Ascending aorta (tissue), 2 donors: ENCODE measurements around the gene YTHDC2. TPM values are rescaled to one million over a fixed set of nuclear protein-coding genes. Genes with fewer than 3 reads are reported as not detected.

Source experiments
- DNase-seq, 2 donors: peaks; one replicate each; pipeline ENCODE4 v3.0.0-alpha.2; 2019; ENCODE audit warnings: low spot score in 2 of 2
- H3K27ac ChIP-seq, 2 donors: fragments of 200-600 bp; sonication (generic); one replicate each; pipeline ENCODE4 v1.5.1; 2016 to 2017; ENCODE audit warnings: mild to moderate bottlenecking in 1 of 2
- H3K27me3 ChIP-seq: fragments of 200-600 bp; sonication (generic); one replicate; pipeline ENCODE4 v1.5.1; 2017
- H3K36me3 ChIP-seq, 2 donors: fragments of 200-600 bp; sonication (generic); one replicate each; pipeline ENCODE4 v1.5.1; 2016
- H3K4me1 ChIP-seq, 2 donors: fragments of 200-600 bp; sonication (generic); one replicate each; pipeline ENCODE4 v1.5.1; 2016 to 2017; ENCODE audit warnings: mild to moderate bottlenecking in 1 of 2
- H3K4me3 ChIP-seq, 2 donors: fragments of 200-600 bp; sonication (generic); one replicate each; pipeline ENCODE4 v1.5.1; 2016 to 2017; ENCODE audit warnings: mild to moderate bottlenecking in 1 of 2
- H3K9me3 ChIP-seq, 2 donors: fragments of 200-600 bp; sonication (generic); one replicate each; pipeline ENCODE4 v1.5.1; 2016
- CTCF ChIP-seq, 3 experiments: fragments of 200-600 bp in 2 of 3; fragments of 450-650 bp in 1 of 3; sonication (generic) in 2 of 3; IDR thresholded peaks; one replicate each; pipeline ENCODE4 v1.5.1; 2016 to 2019; ENCODE audit warnings: antibody characterized with exemption in 3 of 3, mild to moderate bottlenecking in 1 of 3, moderate library complexity in 1 of 3
- intact Hi-C: fragments of 100-400 bp; cut with DNase I; formaldehyde crosslinking; loops from one replicate; pipeline ENCODE4 v1.15.1; 2023
- total RNA-seq: library from RNA; depleted of rRNA; stranded (reverse); fragments of >200 nt; gene quantifications from one replicate; pipeline ENCODE4 v1.1.0, GENCODE V29; 2016

The YTHDC2 gene
- total RNA-seq, 1 donor from 2014 or later: 8.3 TPM

- Histone ChIP-seq H3K4me3 (no peak overlapping the region), H3K36me3 (peaks cover 37 to 51% of the 10 kb centered on the region in 2 donors), H3K9me3 (no peaks in the 10 kb centered on the region), H3K27ac (no peak overlapping the region), H3K27me3 (no peaks in the 10 kb centered on the region), H3K4me1 (no peaks in the 10 kb centered on the region)
- DNase-seq: no peak
- TF ChIP-seq CTCF (IDR thresholded peaks at IDR 0.05): no peak
- intact Hi-C loops: no loop called here
Observed at GRCh38 chr5:113552137-113552536, 38.6 kb downstream of the YTHDC2 start.

DNA sequence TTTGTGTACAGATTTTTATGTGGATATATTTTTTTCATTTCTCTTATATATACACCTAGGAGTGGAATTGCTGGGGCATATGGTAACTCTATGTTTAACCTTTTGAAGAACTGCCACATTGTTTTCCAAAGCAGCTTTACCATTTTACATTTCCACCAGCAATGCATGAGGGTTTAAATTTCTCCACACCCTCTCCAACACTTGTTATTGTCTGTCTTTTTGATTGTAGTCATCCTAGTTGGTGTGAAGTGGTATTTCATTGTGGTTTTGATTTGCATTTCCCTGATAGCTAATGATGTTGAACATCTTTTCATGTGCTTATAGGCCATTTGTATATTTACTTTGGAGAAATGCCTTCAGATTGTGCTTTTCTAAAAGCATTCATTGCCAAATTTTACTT is 39.1 kb downstream of the YTHDC2 start:
- H3K27me3 ChIP-seq: no peaks in the 10 kb centered on the region
- intact Hi-C loops: no loop called here
- no peak for DNase-seq
- no peak overlapping the region for H3K4me3 ChIP-seq
- no peak for TF ChIP-seq CTCF (IDR thresholded peaks at IDR 0.05)
- H3K36me3 ChIP-seq: peaks cover 41 to 55% of the 10 kb centered on the region in 2 donors
- no peak overlapping the region for H3K27ac ChIP-seq
- H3K9me3 ChIP-seq: no peaks in the 10 kb centered on the region
- H3K4me1 ChIP-seq: no peaks in the 10 kb centered on the region

DNA sequence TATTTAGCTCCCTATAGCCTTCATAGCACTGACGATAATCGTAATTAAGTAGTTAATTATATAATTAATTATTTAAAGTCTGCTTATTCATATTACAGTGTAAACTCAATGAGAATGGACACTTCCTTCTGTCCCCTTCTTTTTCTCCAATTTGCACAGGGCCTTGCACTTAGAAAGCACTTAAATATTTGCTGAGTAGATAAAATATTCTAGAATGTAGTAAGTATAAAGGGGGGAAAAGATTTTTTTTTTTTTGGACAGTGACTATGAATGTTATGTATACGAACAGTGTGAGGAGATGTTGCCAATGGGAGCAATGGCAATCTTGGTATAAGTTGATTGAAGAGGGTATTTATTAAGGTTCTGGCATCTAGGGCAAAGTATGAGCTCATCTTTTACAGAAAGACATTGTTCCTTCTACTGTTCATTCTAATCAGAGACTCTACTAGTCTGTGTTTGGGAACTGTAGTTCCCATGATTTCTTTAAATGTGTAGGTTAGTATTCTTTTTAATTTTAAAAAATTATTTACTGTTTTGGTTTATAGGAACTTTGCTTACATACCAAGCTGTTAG is 49.4 kb downstream of the YTHDC2 start:
- H3K4me3 ChIP-seq: no peak overlapping the region
- no peaks in the 10 kb centered on the region for H3K4me1 ChIP-seq
- H3K36me3 ChIP-seq: peaks cover 34 to 67% of the 10 kb centered on the region in 2 donors
- intact Hi-C loops: no loop called here
- no peak for TF ChIP-seq CTCF (IDR thresholded peaks at IDR 0.05)
- H3K27ac ChIP-seq: no peak overlapping the region
- no peaks in the 10 kb centered on the region for H3K9me3 ChIP-seq
- H3K27me3 ChIP-seq: no peaks in the 10 kb centered on the region
- no peak for DNase-seq

DNA sequence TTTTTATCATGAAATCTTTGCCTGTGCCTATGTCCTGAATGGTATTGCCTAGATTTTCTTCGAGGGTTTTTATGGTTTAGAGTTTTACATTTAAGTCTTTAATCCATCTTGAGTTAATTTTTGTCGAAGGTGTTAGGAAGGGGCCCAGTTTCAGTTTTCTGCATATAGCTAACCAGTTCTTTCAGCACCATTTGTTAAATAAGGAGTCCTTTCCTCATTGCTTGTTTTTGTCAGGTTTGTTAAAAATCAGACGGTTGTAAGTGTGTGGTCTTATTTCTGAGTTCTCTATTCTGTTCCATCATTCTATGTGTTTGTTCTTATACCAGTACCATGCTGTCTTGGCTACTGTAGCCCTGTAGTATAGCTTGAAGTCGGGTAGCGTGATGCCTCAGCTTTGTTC is 55.9 kb downstream of the YTHDC2 start:
- TF ChIP-seq CTCF (IDR thresholded peaks at IDR 0.05): no peak
- Histone ChIP-seq H3K27ac (no peak overlapping the region), H3K9me3 (peaks cover 0 to 4% of the 10 kb centered on the region in 2 donors), H3K36me3 (peaks cover 19 to 78% of the 10 kb centered on the region in 2 donors), H3K4me3 (no peak overlapping the region), H3K27me3 (no peaks in the 10 kb centered on the region), H3K4me1 (no peaks in the 10 kb centered on the region)
- DNase-seq: no peak
- intact Hi-C loops: no loop called here

DNA sequence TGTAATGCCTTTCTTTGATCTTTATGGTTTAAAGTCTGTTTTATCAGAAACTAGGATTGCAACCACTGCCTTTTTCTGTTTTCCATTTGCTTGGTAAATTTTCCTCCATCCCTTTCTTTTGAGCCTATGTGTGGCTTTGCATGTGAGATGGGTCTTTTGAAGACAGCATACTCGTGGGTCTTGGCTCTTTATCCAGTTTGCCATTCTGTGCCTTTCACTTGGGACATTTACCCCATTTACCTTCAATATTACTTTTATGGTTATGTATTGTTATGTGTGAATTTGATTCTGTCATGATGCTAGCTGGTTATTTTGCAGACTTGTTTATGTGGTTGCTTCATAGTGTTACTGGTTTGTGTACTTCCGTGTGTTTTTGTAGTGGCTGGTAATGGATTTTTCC is 59.2 kb downstream of the YTHDC2 start:
- H3K4me1 ChIP-seq: no peaks in the 10 kb centered on the region
- no peak overlapping the region for H3K4me3 ChIP-seq
- H3K9me3 ChIP-seq: peaks cover 0 to 4% of the 10 kb centered on the region in 2 donors
- intact Hi-C loops: no loop called here
- DNase-seq: no peak
- H3K27me3 ChIP-seq: no peaks in the 10 kb centered on the region
- no peak overlapping the region for H3K27ac ChIP-seq
- TF ChIP-seq CTCF (IDR thresholded peaks at IDR 0.05): no peak
- peaks cover 15 to 57% of the 10 kb centered on the region in 2 donors for H3K36me3 ChIP-seq

- H3K36me3 ChIP-seq: peaks cover 3 to 42% of the 10 kb centered on the region in 2 donors
- intact Hi-C loops: no loop called here
- H3K27me3 ChIP-seq: no peaks in the 10 kb centered on the region
- DNase-seq: no peak
- H3K27ac ChIP-seq: no peak overlapping the region
- no peaks in the 10 kb centered on the region for H3K4me1 ChIP-seq
- no peak overlapping the region for H3K4me3 ChIP-seq
- TF ChIP-seq CTCF (IDR thresholded peaks at IDR 0.05): no peak
- peaks cover 0 to 4% of the 10 kb centered on the region in 2 donors for H3K9me3 ChIP-seq
Observed at GRCh38 chr5:113574417-113574816, 60.9 kb downstream of the YTHDC2 start.
